Measurements from ENCODE around the gene PCDHGB4.

- TF ChIP-seq ZNF302 (CRISPR knock-in tag; IDR thresholded peaks at IDR 0.05) = no peak
- no peak for TF ChIP-seq CTCF (IDR thresholded peaks at IDR 0.05)
- TF ChIP-seq BHLHE40 (IDR thresholded peaks at IDR 0.05; ENCODE audit: low read depth, low read length) = no peak
- no peak for TF ChIP-seq HMGXB4 (CRISPR knock-in tag; IDR thresholded peaks at IDR 0.05; ENCODE audit: borderline replicate concordance)
- no peak for TF ChIP-seq RAD21 (conservative IDR thresholded peaks at IDR 0.05 in 1 of 2, IDR thresholded peaks at IDR 0.05 in 1 of 2)
- no peak for TF ChIP-seq CEBPB (IDR thresholded peaks at IDR 0.05)
- TF ChIP-seq MAZ (IDR thresholded peaks at IDR 0.05; ENCODE audit: borderline replicate concordance, low read depth, low read length) = no peak
- TF ChIP-seq MAFK (IDR thresholded peaks at IDR 0.05; ENCODE audit: partially characterized antibody) = no peak
- no peak for TF ChIP-seq POLR2A (IDR thresholded peaks at IDR 0.05; ENCODE audit: low read length)
- no peak for TF ChIP-seq ELK1 (IDR thresholded peaks at IDR 0.05; ENCODE audit: low read depth, low read length)
- TF ChIP-seq SMC3 (IDR thresholded peaks at IDR 0.05) = no peak
Observed at GRCh38 chr5:141371572-141372475, 15.7 kb upstream of the PCDHGB4 start.
